GM21515 (cell line): Measurements from ENCODE around the gene CBLIF.
"Not testable (repeated sequence)": the region's sequence is repeated elsewhere in the genome, so short reads cannot be mapped to it uniquely, and the experiment has no call there.

ENCODE experiments used
- ATAC-seq: cut with Tn5 transposase; IDR thresholded peaks from one replicate; pipeline ENCODE4 v1.9.1; 2021; ENCODE audit not compliant: unreplicated experiment

The CBLIF gene

GRCh38 chr11:59801160-59801706 lies 44.1 kb downstream of the CBLIF start:
- no peak for ATAC-seq

- no peak for ATAC-seq
Measured at GRCh38 chr11:59800390-59801025, 44.8 kb downstream of the CBLIF start.

- ATAC-seq: no peak
Measured at GRCh38 chr11:59794417-59794816, 50.9 kb downstream of the CBLIF start.

- no peak for ATAC-seq
Measured at GRCh38 chr11:59792507-59792906, 52.8 kb downstream of the CBLIF start.

GRCh38 chr11:59791639-59792038 lies 53.7 kb downstream of the CBLIF start:
- ATAC-seq: no peak

- no peak for ATAC-seq
Measured at GRCh38 chr11:59787816-59788215, 57.5 kb downstream of the CBLIF start.

GRCh38 chr11:59787255-59787588 lies 58.1 kb downstream of the CBLIF start:
- ATAC-seq: no peak

- ATAC-seq: no peak
Measured at GRCh38 chr11:59785818-59786217, 59.5 kb downstream of the CBLIF start.

GRCh38 chr11:59784441-59784840 lies 60.9 kb downstream of the CBLIF start:
- ATAC-seq: not testable (repeated sequence)

- no peak for ATAC-seq
Measured at GRCh38 chr11:59783632-59784090, 61.6 kb downstream of the CBLIF start.

GRCh38 chr11:59782080-59782479 lies 63.2 kb downstream of the CBLIF start:
- no peak for ATAC-seq

GRCh38 chr11:59779487-59779886 lies 65.8 kb downstream of the CBLIF start:
- ATAC-seq: no peak
